Measurements from ENCODE around the gene MCM3. TPM values are rescaled to one million over a fixed set of nuclear protein-coding genes. Genes with fewer than 3 reads are reported as not detected.

MCM3 gene
- total RNA-seq, 3 donors from 2014 or later: 184 to 240 (median 199) TPM

- H3K4me1 Mint-ChIP-seq (ENCODE audit: low read depth): peaks cover 8% of the 10 kb centered on the region
- peaks cover 8% of the 10 kb centered on the region for H3K27me3 Mint-ChIP-seq (ENCODE audit: low read depth)
- no peak for ATAC-seq
- H3K4me3 Mint-ChIP-seq: no peak overlapping the region
- H3K9me3 Mint-ChIP-seq: no peaks in the 10 kb centered on the region
- no peaks in the 10 kb centered on the region for H3K36me3 Mint-ChIP-seq (ENCODE audit: insufficient read depth)
- DNase-seq: no peak
Observed at GRCh38 chr6:52215787-52216186, 68.8 kb downstream of the MCM3 start.

Other genes with a start within 250 kb of the MCM3 start
- gene PKHD1, start 197.1 kb downstream of the MCM3 start, total RNA-seq: not detected
- gene IL17A, start 98.4 kb downstream of the MCM3 start, total RNA-seq: 1 to 10 TPM; 1.9 to 4.8 (median 3.9) TPM
- 10 to 100 TPM in 2 of 3 donors, 1 to 10 TPM in 1; 1.8 to 52.4 (median 27.0) TPM for gene IL17F, start 40.2 kb downstream of the MCM3 start, total RNA-seq
- 1 to 10 TPM; 1.4 to 3.4 (median 2.6) TPM for gene PAQR8, start 77.4 kb upstream of the MCM3 start, total RNA-seq
- gene EFHC1, start 135.6 kb upstream of the MCM3 start, total RNA-seq: 1 to 10 TPM; 1.2 to 1.9 (median 1.8) TPM

Data from activated T-cell treated with anti-CD3 and anti-CD28 coated beads, Interleukin-2, amount 50 U/mL, for 4 hours (primary cell).